GM21528 (cell line): ENCODE data around the gene ALCAM.
"Not testable (repeated sequence)": the region's sequence is repeated elsewhere in the genome, so short reads cannot be mapped to it uniquely, and the experiment has no call there.

Source experiments
- ATAC-seq: cut with Tn5 transposase; IDR thresholded peaks from one replicate; pipeline ENCODE4 v1.9.1; 2021; ENCODE audit warnings: mild to moderate bottlenecking, moderate library complexity; ENCODE audit not compliant: unreplicated experiment, low FRiP score

Gene ALCAM

GRCh38 chr3:105561876-105562275 lies 195.2 kb downstream of the ALCAM start:
- no peak for ATAC-seq

GRCh38 chr3:105564546-105565288 lies 198.0 kb downstream of the ALCAM start:
- ATAC-seq, result no peak

GRCh38 chr3:105571005-105571404 lies 204.3 kb downstream of the ALCAM start:
- ATAC-seq, result no peak

DNA sequence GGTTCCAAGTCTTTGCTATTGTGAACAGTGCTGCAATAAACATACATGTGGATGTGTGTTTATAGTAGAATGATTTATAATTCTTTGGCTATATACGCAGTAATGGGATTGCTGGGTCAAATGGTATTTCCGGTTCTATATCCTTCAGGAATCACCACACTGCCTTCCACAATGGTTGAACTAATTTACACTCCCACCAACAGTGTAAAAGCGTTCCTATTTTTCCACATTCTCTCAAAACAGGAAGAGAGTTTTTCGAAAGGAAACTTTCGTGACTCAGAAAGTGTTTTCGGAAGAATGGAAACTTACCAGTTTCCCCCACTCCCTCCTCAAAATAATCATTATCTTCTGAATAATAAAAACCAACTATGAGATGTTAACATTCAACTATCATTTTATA lies 205.8 kb downstream of the ALCAM start:
- ATAC-seq, result no peak

DNA sequence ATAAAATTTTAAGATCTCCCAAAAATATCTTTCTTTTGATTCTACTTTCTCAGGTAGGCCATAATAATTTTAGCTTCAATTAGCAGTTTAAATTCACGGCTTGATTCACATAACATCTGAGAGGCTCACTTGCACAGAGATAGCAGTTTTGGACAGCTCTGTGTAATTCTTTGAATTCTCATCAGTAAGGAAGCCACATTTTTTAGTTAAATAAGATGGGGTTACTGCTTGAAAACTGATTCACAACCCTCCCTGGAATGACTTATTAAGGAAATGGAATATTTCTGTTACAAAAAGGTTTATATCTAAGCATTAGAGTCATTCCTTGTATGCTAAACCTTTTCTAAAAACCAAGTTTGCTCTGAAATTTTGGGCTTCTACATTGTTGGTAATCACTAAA lies 212.7 kb downstream of the ALCAM start:
- ATAC-seq, result no peak

- no peak for ATAC-seq
Measured at GRCh38 chr3:105580296-105580965, 213.7 kb downstream of the ALCAM start.

GRCh38 chr3:105582015-105582414 lies 215.3 kb downstream of the ALCAM start:
- no peak for ATAC-seq

DNA sequence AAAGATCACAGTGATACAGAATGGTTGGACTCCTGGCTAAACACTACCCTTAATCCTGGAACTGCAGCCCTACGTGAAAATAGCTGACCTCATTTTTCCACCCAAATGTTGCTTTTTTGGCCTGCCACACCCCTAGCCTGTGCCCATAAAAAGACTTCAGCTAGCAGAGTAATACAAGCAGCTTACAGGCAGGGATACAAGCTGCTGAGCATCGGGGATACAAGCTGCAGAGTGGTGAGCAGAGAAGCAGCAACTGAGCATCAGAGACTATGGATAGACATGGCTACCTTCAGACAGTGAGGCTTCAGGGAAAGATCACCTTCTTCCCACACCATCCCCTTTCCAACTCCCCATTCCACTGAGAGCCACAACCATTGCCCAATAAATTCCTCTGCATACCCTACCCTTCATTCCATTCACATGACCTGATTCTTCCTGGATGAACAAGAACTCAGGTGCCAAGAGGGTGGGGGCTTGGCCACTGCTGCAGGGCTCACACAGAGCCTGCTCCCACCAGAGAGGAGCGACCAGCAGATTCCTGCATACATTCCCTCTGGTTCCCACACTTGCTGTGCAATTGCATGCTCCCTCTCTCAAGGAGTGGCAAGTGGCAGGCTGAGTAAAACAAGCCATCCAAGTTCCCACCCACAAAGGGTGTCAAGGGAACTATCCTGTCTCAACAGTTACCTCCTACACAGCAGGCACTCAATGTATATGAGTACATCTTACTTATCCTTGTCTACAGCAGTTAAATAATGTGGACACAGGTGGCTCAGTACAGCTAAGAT lies 217.5 kb downstream of the ALCAM start:
- ATAC-seq, result no peak

GRCh38 chr3:105593315-105593714 lies 226.6 kb downstream of the ALCAM start:
- ATAC-seq, result no peak

GRCh38 chr3:105594219-105594618 lies 227.5 kb downstream of the ALCAM start:
- ATAC-seq, result no peak

DNA sequence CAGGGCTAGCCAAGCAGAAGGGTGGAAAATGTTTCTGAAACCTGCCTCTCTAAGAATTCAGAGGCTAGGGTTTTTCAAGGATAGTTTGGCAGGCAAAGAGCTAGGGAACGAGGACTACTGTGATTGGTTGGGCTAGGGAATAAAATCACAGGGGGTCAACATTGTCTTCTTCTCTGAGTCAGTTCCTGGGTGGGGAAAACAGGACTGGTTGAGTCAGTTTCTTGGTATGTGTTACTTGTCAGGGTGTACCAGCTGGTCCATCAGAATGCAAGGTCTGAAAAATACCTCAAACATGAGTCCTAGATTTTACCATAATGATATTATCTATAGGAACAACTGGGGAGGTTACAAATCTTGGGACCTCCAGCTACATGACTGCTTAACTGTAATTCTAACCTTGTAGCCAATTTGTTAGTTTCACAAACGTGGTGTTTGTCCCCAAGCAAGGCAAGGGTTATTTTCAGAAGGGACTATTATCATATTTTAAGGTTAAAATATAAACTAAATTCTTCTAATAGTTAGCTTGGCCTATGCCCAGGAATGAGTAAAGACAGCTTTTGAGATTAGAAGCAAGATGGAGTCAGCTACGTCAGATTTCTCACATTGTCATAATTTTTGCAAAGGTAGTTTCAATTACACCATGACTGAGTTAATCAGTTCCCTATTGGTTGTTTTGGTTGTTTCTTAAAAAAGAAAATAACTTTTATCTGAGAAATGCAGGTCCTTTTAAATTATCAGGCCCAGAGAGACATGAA lies 231.5 kb downstream of the ALCAM start:
- no peak for ATAC-seq

DNA sequence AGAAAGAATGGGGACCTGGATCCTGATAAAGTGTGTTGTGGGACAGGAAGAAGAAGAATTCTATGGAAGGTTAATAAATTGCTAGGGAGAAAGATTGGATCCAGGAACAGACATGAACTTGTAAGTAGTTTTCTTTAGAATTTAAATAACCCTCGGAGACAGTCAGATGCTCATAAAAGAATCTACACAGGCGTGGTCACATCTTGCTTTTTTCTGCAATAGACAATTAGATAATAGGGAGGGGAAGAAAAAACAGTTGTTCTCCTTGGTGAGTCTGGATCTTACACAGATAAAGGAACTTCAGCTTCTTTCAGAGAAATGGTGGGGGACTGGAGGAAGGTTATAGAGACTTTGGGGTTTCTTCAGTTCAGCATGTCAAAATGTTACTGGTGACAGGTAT lies 232.6 kb downstream of the ALCAM start:
- no peak for ATAC-seq

DNA sequence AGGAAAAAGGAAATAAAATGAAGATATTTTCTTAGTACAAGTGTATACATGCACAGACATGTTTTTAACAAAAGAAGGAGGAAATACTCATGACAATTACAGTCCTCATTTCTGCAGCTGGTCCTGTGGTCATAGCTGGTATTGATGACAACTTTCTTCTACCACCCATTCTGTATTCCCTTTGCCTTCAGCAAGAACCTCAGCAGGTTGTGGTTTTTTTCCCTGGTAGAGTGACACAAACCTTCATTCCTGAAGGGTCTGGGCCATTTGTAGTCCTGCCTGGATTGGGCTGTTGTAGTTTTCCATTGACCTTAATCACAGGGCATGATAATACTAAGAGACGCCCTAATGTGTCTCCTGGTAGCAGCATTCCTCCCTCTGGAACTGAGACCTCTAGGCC lies 235.0 kb downstream of the ALCAM start:
- ATAC-seq, result not testable (repeated sequence)

DNA sequence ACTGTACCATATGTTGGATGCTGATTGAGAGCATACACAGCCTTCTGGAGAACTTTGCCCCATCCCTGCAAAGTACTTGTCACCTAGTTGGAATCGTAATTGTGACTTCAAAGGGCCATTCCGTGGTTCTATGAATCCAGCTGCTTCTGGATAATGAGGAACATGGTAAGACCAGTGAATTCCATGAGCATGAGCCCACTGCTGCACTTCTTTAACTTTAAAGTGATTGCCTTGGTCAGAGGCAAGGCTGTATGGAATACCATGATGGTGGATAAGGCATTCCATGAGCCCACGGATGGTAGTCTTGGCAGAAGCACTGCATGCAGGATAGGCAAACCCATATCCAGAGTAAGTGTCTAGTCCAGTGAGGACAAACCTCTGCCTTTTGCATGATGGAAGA lies 235.6 kb downstream of the ALCAM start:
- ATAC-seq, result not testable (repeated sequence)

DNA sequence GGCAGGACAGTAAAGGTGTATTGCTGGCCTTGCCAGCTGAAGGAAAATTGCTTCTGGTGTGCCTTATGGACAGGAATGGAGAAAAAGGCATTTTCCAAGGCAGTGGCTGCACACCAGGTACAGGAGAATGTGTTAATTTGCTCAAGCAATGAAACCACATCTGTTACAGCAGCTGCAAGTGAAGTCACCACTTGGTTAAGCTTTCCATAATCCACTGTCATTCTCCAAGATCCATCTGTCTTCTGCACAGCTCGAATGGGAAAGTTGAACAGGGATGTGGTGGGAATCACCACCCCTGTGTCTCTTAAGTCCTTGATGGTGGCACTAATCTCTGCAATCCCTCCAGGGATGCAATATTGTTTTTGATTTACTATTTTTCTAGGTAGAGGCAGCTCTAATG lies 236.8 kb downstream of the ALCAM start:
- not testable (repeated sequence) for ATAC-seq

- no peak for ATAC-seq
Measured at GRCh38 chr3:105606016-105606415, 239.3 kb downstream of the ALCAM start.

- no peak for ATAC-seq
Measured at GRCh38 chr3:105608623-105609022, 241.9 kb downstream of the ALCAM start.

- no peak for ATAC-seq
Measured at GRCh38 chr3:105610473-105610872, 243.8 kb downstream of the ALCAM start.

DNA sequence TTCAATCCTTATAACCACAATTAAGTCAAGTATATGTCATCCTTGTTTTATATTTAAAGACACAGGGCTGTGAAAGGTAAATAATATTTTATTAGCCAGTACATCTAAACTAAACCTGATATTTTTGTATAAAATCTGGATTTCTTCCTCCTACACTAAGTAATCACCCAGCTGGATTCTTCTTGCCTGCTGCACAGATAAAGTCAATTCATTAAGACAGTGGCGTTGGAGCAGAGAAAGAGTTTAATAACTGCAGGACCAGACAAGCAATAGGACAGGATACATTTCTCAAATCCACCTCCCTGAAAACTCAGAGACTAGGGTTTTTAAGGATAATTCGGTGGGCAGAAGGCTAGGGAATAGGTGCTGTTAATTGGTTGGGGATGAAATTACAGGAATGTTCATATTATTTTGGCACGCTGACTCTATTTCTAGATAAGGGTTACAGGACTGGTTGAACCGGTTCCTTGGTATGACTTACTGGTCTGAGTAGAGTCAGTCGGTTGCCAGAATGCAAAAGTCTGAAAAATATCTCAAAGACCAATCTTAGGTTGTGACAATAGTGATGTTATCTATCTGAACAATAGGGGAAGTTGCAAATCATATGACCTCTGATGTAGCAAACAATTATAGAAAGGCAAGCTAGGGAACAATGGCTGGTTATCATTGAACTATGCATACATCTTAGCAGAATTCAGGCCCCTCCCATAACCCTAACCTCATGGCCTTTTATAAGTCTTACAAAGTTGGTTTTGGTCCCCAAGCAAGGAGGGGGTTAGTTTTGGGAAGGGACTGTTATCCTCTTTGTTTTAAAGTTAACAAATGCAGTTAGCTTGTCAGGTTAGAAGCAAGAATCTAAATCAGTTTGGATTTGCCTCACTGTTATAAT lies 244.8 kb downstream of the ALCAM start:
- ATAC-seq, result no peak

- no peak for ATAC-seq
Measured at GRCh38 chr3:105613120-105613519, 246.4 kb downstream of the ALCAM start.
